DND-41 (cell line): Measurements from ENCODE around the gene PACRG.

ENCODE experiments used
- ATAC-seq: fragments of 200-7000 bp; cut with Tn5 transposase; 3 replicates; pipeline ENCODE4 v1.9.1; 2021; ENCODE audit warnings: low read depth; ENCODE audit not compliant: insufficient read depth
- DNase-seq: peaks from one replicate; pipeline ENCODE4 v3.0.0-alpha.2; 2020
- H2AFZ ChIP-seq: 2 replicates; pipeline ENCODE4 v1.6.0; 2012; ENCODE audit warnings: low read depth, low read length
- H3K27ac ChIP-seq: 2 replicates; pipeline ENCODE4 v1.5.1; 2012; ENCODE audit warnings: low read length, inconsistent platforms
- H3K27me3 ChIP-seq: fragments of 200-600 bp; sonication (generic); 2 replicates; pipeline ENCODE4 v1.6.0; 2012; ENCODE audit warnings: low read length, mild to moderate bottlenecking, inconsistent platforms; ENCODE audit not compliant: insufficient read depth, poor library complexity
- H3K36me3 ChIP-seq: 2 replicates; pipeline ENCODE4 v1.5.1; 2012; ENCODE audit warnings: low read length, inconsistent platforms; ENCODE audit not compliant: insufficient read depth
- H3K4me1 ChIP-seq: 2 replicates; pipeline ENCODE4 v1.5.1; 2012; ENCODE audit warnings: mild to moderate bottlenecking, low read length; ENCODE audit not compliant: insufficient read depth
- H3K4me2 ChIP-seq: 2 replicates; pipeline ENCODE4 v1.6.0; 2012; ENCODE audit warnings: mild to moderate bottlenecking, moderate library complexity, low read length, inconsistent platforms; ENCODE audit not compliant: insufficient read depth
- H3K4me3 ChIP-seq, 2 experiments: fragments of 200-600 bp in 1 of 2; shearing (Covaris generic) in 1 of 2; 2 replicates each; pipeline ENCODE4 v1.5.1; 2012 to 2016; ENCODE audit warnings: inconsistent platforms in 2 of 2, low read length in 2 of 2, mild to moderate bottlenecking in 2 of 2, low read depth in 1 of 2, moderate library complexity in 1 of 2
- H3K79me2 ChIP-seq: 2 replicates; pipeline ENCODE4 v1.6.0; 2012; ENCODE audit warnings: low read length, inconsistent platforms; ENCODE audit not compliant: insufficient read depth
- H3K9ac ChIP-seq: 2 replicates; pipeline ENCODE4 v1.6.0; 2012; ENCODE audit warnings: low read depth, mild to moderate bottlenecking, inconsistent platforms, low read length, moderate library complexity
- H3K9me3 ChIP-seq: 2 replicates; pipeline ENCODE4 v1.5.1; 2012; ENCODE audit warnings: low read length, moderate library complexity, mild to moderate bottlenecking, inconsistent platforms; ENCODE audit not compliant: insufficient read depth, severe bottlenecking
- H4K20me1 ChIP-seq: 2 replicates; pipeline ENCODE4 v1.6.0; 2012; ENCODE audit warnings: low read length; ENCODE audit not compliant: insufficient read depth
- CTCF ChIP-seq: IDR thresholded peaks from 2 replicates; pipeline ENCODE4 v1.5.1; 2012; ENCODE audit warnings: borderline replicate concordance, low read length, moderate library complexity, mild to moderate bottlenecking; ENCODE audit not compliant: poor library complexity, severe bottlenecking; ENCODE audit errors: extremely low read depth
- EZH2 ChIP-seq: IDR thresholded peaks from 3 replicates; pipeline ENCODE4 v1.6.1; 2012; ENCODE audit warnings: borderline replicate concordance, low read depth, mild to moderate bottlenecking, moderate library complexity, low read length, inconsistent platforms; ENCODE audit not compliant: severe bottlenecking

Gene PACRG

GRCh38 chr6:163159689-163160088 is 431.9 kb downstream of the PACRG start:
- Histone ChIP-seq H3K27ac (no peak overlapping the region), H3K4me2 (no peak overlapping the region), H3K79me2 (no peaks in the 10 kb centered on the region), H4K20me1 (no peaks in the 10 kb centered on the region), H2AFZ (no peak overlapping the region), H3K36me3 (no peaks in the 10 kb centered on the region), H3K9ac (no peak overlapping the region), H3K4me3 (no peak overlapping the region), H3K27me3 (no peaks in the 10 kb centered on the region), H3K4me1 (no peaks in the 10 kb centered on the region), H3K9me3 (peaks cover 2% of the 10 kb centered on the region)
- DNase-seq (no peak), ATAC-seq (no peak)
- no peak for TF ChIP-seq CTCF
- TF ChIP-seq EZH2: no peak

- no peak overlapping the region for H3K4me3 ChIP-seq
- H3K36me3 ChIP-seq: no peaks in the 10 kb centered on the region
- H3K4me1 ChIP-seq: no peaks in the 10 kb centered on the region
- H3K9ac ChIP-seq: no peak overlapping the region
- H2AFZ ChIP-seq: no peak overlapping the region
- H3K27me3 ChIP-seq: no peaks in the 10 kb centered on the region
- H3K4me2 ChIP-seq: no peak overlapping the region
- ATAC-seq: no peak
- H3K9me3 ChIP-seq: peaks cover 2% of the 10 kb centered on the region
- TF ChIP-seq CTCF: no peak
- no peak for TF ChIP-seq EZH2
- no peaks in the 10 kb centered on the region for H3K79me2 ChIP-seq
- no peak for DNase-seq
- H4K20me1 ChIP-seq: no peaks in the 10 kb centered on the region
- no peak overlapping the region for H3K27ac ChIP-seq
These were observed 434.5 kb downstream of the PACRG start for GRCh38 chr6:163162007-163162873.

- H3K79me2 ChIP-seq: no peaks in the 10 kb centered on the region
- H3K4me1 ChIP-seq: no peaks in the 10 kb centered on the region
- peaks cover 2% of the 10 kb centered on the region for H3K9me3 ChIP-seq
- no peaks in the 10 kb centered on the region for H3K36me3 ChIP-seq
- H3K27me3 ChIP-seq: no peaks in the 10 kb centered on the region
- ATAC-seq (no peak), DNase-seq (no peak)
- H2AFZ ChIP-seq: no peak overlapping the region
- no peak overlapping the region for H3K9ac ChIP-seq
- H3K4me3 ChIP-seq: no peak overlapping the region
- no peak overlapping the region for H3K27ac ChIP-seq
- no peak overlapping the region for H3K4me2 ChIP-seq
- TF ChIP-seq CTCF: no peak
- no peak for TF ChIP-seq EZH2
- H4K20me1 ChIP-seq: no peaks in the 10 kb centered on the region
These were observed 435.1 kb downstream of the PACRG start for GRCh38 chr6:163162874-163163213.
